NCI-H524 treated with DMSO at 0.1 percent for 48 hours (cell line): ENCODE data around the gene GABBR2.
"Not testable (repeated sequence)": the region's sequence is repeated elsewhere in the genome, so short reads cannot be mapped to it uniquely, and the experiment has no call there.

Source experiments
- DNase-seq: peaks from one replicate; lab custom pipeline; 2025; lab: John Stamatoyannopoulos, UW

The GABBR2 gene

GRCh38 chr9:98290411-98290810, 418.3 kb downstream of the GABBR2 start:
- DNase-seq, result no peak

GRCh38 chr9:98289614-98290201, 419.0 kb downstream of the GABBR2 start:
- DNase-seq, result no peak

GRCh38 chr9:98288881-98289280, 419.9 kb downstream of the GABBR2 start:
- no peak for DNase-seq

GRCh38 chr9:98287384-98287783, 421.4 kb downstream of the GABBR2 start:
- DNase-seq, result no peak

- no peak for DNase-seq
These were observed 423.3 kb downstream of the GABBR2 start for GRCh38 chr9:98285446-98285845.

- DNase-seq, result no peak
These were observed 424.0 kb downstream of the GABBR2 start for GRCh38 chr9:98284754-98285153.

- DNase-seq, result not testable (repeated sequence)
These were observed 425.6 kb downstream of the GABBR2 start for GRCh38 chr9:98283143-98283542.

- DNase-seq, result no peak
These were observed 427.5 kb downstream of the GABBR2 start for GRCh38 chr9:98281281-98281680.

- peak; percentile 85 for DNase-seq
These were observed 428.2 kb downstream of the GABBR2 start for GRCh38 chr9:98280574-98280973.

GRCh38 chr9:98280162-98280561, 428.6 kb downstream of the GABBR2 start:
- DNase-seq, result no peak

GRCh38 chr9:98276907-98277469, 431.7 kb downstream of the GABBR2 start:
- no peak for DNase-seq

- no peak for DNase-seq
These were observed 433.6 kb downstream of the GABBR2 start for GRCh38 chr9:98275159-98275558.

GRCh38 chr9:98272083-98272482, 436.7 kb downstream of the GABBR2 start:
- no peak for DNase-seq

- no peak for DNase-seq
These were observed 437.3 kb downstream of the GABBR2 start for GRCh38 chr9:98271479-98271878.

GRCh38 chr9:98270284-98270683, 438.5 kb downstream of the GABBR2 start:
- DNase-seq, result not testable (repeated sequence)

GRCh38 chr9:98269652-98270051, 439.1 kb downstream of the GABBR2 start:
- DNase-seq, result not testable (repeated sequence)

GRCh38 chr9:98267556-98267955, 441.2 kb downstream of the GABBR2 start:
- not testable (repeated sequence) for DNase-seq

- no peak for DNase-seq
These were observed 444.2 kb downstream of the GABBR2 start for GRCh38 chr9:98264516-98264915.

GRCh38 chr9:98263482-98264357, 445.0 kb downstream of the GABBR2 start:
- DNase-seq, result peak; percentile 82

- DNase-seq, result no peak
These were observed 445.7 kb downstream of the GABBR2 start for GRCh38 chr9:98263080-98263479.

GRCh38 chr9:98262056-98262455, 446.7 kb downstream of the GABBR2 start:
- DNase-seq, result no peak

GRCh38 chr9:98260635-98261034, 448.1 kb downstream of the GABBR2 start:
- no peak for DNase-seq

- DNase-seq, result no peak
These were observed 448.9 kb downstream of the GABBR2 start for GRCh38 chr9:98259791-98260190.
